Lung (tissue), 12 donors: ENCODE measurements around the gene LMBRD2. TPM values are rescaled to one million over a fixed set of nuclear protein-coding genes. Genes with fewer than 3 reads are reported as not detected.

ENCODE experiments used
- ATAC-seq: fragments of 200-7000 bp; cut with Tn5 transposase; one replicate; pipeline ENCODE4 v1.9.1; 2020; ENCODE audit warnings: moderate number of reproducible peaks; ENCODE audit not compliant: insufficient read depth, low FRiP score
- DNase-seq, 3 donors: peaks; one replicate each; pipeline ENCODE4 v3.0.0-alpha.2; 2013 to 2017
- H3K27ac ChIP-seq, 2 donors: one replicate each; pipeline ENCODE4 v1.5.1; 2013; ENCODE audit warnings: mild to moderate bottlenecking in 2 of 2, moderate library complexity in 2 of 2, control low read depth in 1 of 2, inconsistent platforms in 1 of 2, low read depth in 1 of 2, low read length in 1 of 2
- H3K27me3 ChIP-seq, 3 donors: one replicate each; pipeline ENCODE4 v1.5.1; 2013; ENCODE audit warnings: low read length in 2 of 3; ENCODE audit not compliant: control insufficient read depth in 3 of 3, insufficient read depth in 3 of 3
- H3K36me3 ChIP-seq, 4 donors: one replicate each; pipeline ENCODE4 v1.5.1; 2013; ENCODE audit warnings: low read length in 4 of 4, mild to moderate bottlenecking in 1 of 4, moderate library complexity in 1 of 4; ENCODE audit not compliant: control insufficient read depth in 4 of 4, insufficient read depth in 4 of 4
- H3K4me1 ChIP-seq, 5 donors: one replicate each; pipeline ENCODE4 v1.5.1; 2013; ENCODE audit warnings: low read length in 5 of 5, mild to moderate bottlenecking in 2 of 5, moderate library complexity in 1 of 5; ENCODE audit not compliant: control insufficient read depth in 5 of 5, insufficient read depth in 5 of 5
- H3K4me3 ChIP-seq: one replicate; pipeline ENCODE4 v1.5.1; 2013; ENCODE audit warnings: mild to moderate bottlenecking, control low read depth, moderate library complexity
- H3K9ac ChIP-seq, 2 donors: one replicate each; pipeline ENCODE4 v1.5.1; 2013; ENCODE audit warnings: low read length in 2 of 2, control low read depth in 1 of 2; ENCODE audit not compliant: insufficient read depth in 1 of 2
- H3K9me3 ChIP-seq, 4 donors: one replicate each; pipeline ENCODE4 v1.5.1; 2013; ENCODE audit warnings: low read length in 3 of 4, mild to moderate bottlenecking in 1 of 4, moderate library complexity in 1 of 4; ENCODE audit not compliant: control insufficient read depth in 4 of 4, insufficient read depth in 3 of 4
- CTCF ChIP-seq: IDR thresholded peaks from 2 replicates; pipeline ENCODE4 v1.5.1; 2012; ENCODE audit warnings: mild to moderate bottlenecking; ENCODE audit errors: control extremely low read depth, extremely low read depth
- WGBS, 2 donors: extraction: QIAGEN DNeasy Blood & Tissue Kit; methylation state at CpG; one replicate each; pipeline ENCODE4 v1.1.7; 2013; 5-methylcytosine and 5-hydroxymethylcytosine counted together
- polyA plus RNA-seq, 2 donors: library from polyadenylated mRNA; stranded (reverse); fragments of 200-250 nt; gene quantifications; one replicate each; pipeline ENCODE4 v1.2.1, GENCODE V29; 2013
- total RNA-seq, 2 donors: library from RNA; depleted of rRNA in 1 of 2; stranded (reverse); fragments of >200 nt in 1 of 2; gene quantifications; one replicate each; pipeline ENCODE4 v1.2.1, GENCODE V29; 2014 to 2021
- donor health status: control.
- donor health status: control.
- donor health status: Bipolar disorder and iron deficiency.
- donor health status: healthy.
- donor health status: DM: yes; HTN: yes; CAD: no.

Gene LMBRD2
- total and polyA plus RNA-seq, 4 donors: 2.1 to 16.8 (median 7.9) TPM

DNA sequence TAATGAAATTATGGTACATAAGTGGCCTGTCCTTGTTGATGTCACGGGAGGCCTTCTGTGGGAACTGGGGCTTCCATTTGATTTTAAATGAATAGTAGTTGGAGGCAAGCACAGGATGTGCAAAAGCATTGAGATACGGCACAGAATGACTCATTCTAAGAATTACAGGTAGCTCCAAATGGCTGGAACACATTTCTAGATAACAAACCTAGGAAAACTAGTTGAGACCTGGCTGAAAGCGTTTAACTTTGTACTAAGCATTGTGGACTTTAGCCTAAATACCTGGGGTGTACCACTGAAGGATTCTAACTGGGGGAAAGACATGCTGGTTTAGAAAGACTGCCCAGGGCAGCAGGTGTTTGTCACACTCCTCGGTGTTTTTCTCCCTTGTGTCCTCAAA is 9.7 kb upstream of the LMBRD2 start:
- H3K4me3 ChIP-seq: no peak overlapping the region
- ATAC-seq: no peak
- H3K36me3 ChIP-seq: peaks cover 13 to 35% (median 24%) of the 10 kb centered on the region in 4 donors
- no peak for TF ChIP-seq CTCF
- H3K4me1 ChIP-seq: peaks cover 0 to 5% (median 0%) of the 10 kb centered on the region in 5 donors
- no peaks in the 10 kb centered on the region for H3K9me3 ChIP-seq
- no peaks in the 10 kb centered on the region for H3K27me3 ChIP-seq
- H3K9ac ChIP-seq: no peak overlapping the region
- 95 to 96% methylated on average over 4 of the region's 4 CpGs for WGBS, 2 donors
- no peak overlapping the region for H3K27ac ChIP-seq
- no peak for DNase-seq

- no peak for ATAC-seq
- Histone ChIP-seq H3K27ac (no peak overlapping the region), H3K4me3 (no peak overlapping the region)
Measured at GRCh38 chr5:36160617-36161016, 8.9 kb upstream of the LMBRD2 start.

GRCh38 chr5:36158144-36158543 is 6.5 kb upstream of the LMBRD2 start:
- H3K4me1 ChIP-seq: peaks cover 0 to 15% (median 9%) of the 10 kb centered on the region in 5 donors
- WGBS, 2 donors: 33 to 62% methylated on average over 2 of the region's 2 CpGs
- no peaks in the 10 kb centered on the region for H3K9me3 ChIP-seq
- DNase-seq (no peak), ATAC-seq (no peak)
- H3K4me3 ChIP-seq: no peak overlapping the region
- no peak overlapping the region for H3K27ac ChIP-seq
- H3K36me3 ChIP-seq: peaks cover 8 to 49% (median 29%) of the 10 kb centered on the region in 4 donors
- no peak for TF ChIP-seq CTCF
- H3K27me3 ChIP-seq: no peaks in the 10 kb centered on the region
- no peak overlapping the region for H3K9ac ChIP-seq

More at GRCh38 chr5:36160617-36161016, 8.9 kb upstream of the LMBRD2 start:
- 91 to 94% methylated on average over 3 of the region's 3 CpGs for WGBS, 2 donors
- Histone ChIP-seq H3K4me1 (peaks cover 0 to 5% (median 3%) of the 10 kb centered on the region in 5 donors), H3K27me3 (no peaks in the 10 kb centered on the region), H3K9me3 (no peaks in the 10 kb centered on the region), H3K9ac (no peak overlapping the region), H3K36me3 (peaks cover 12 to 39% (median 26%) of the 10 kb centered on the region in 4 donors)
- no peak for DNase-seq
- no peak for TF ChIP-seq CTCF

DNA sequence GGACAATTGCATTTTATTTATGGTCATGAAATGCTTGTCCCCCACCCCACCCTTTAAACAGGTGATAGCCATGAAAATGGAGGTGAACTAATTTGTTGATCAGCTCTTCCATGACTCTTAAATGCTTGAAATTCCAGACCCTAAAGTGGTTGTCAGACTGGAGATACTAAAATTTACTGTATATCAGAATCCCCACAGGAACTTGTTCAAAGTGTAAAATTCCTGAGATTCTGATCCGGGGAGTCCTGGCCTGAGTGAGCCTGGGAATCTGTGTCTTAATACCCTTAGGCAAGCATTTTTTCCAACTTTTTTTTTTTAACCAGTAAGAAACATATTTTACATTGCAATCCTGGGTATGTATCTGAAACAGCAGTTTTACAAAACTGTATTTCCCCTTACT is 4.9 kb upstream of the LMBRD2 start:
- DNase-seq: no peak
- peaks cover 8 to 40% (median 22%) of the 10 kb centered on the region in 4 donors for H3K36me3 ChIP-seq

More for the DNA sequence above, 4.9 kb upstream of the LMBRD2 start:
- H3K27ac ChIP-seq: no peak overlapping the region
- TF ChIP-seq CTCF: no peak
- peaks cover 0 to 18% (median 16%) of the 10 kb centered on the region in 5 donors for H3K4me1 ChIP-seq
- H3K27me3 ChIP-seq: no peaks in the 10 kb centered on the region
- no peak overlapping the region for H3K9ac ChIP-seq
- H3K4me3 ChIP-seq: no peak overlapping the region
- WGBS, 2 donors: 43 to 70% methylated on average over 1 of the region's 1 CpG
- ATAC-seq: no peak
- no peaks in the 10 kb centered on the region for H3K9me3 ChIP-seq
